ENCODE results near the gene ALX4.

DNA sequence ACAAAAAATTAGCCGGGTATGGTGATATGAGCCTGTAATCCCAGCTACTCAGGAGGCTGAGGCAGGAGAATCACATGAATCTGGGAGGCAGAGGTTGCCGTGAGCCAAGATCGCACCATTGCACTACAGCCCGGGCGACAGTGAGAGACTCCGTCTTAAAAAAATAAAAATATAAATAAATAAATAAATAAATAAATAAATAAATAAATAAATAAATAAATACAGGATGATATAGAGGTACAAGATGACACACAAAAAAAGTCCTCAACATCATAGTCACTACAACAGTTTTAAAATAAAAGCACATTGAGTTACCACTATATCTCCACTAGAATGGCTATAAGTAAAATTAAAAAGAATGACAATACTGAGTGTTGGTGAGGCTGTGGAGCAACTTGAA, 97.8 kb downstream of the ALX4 start:
- no peak for TF ChIP-seq CTCF (IDR thresholded peaks at IDR 0.05)
- no peak for TF ChIP-seq POLR2A (IDR thresholded peaks at IDR 0.05)

Data from uterus (tissue), 2 donors.